ENCODE measurements around the gene DGKH. TPM values are rescaled to one million over a fixed set of nuclear protein-coding genes. Genes with fewer than 3 reads are reported as not detected.

The DGKH gene
- polyA plus RNA-seq, 1 donor from 2014 or later = 3.5 TPM

- H3K36me3 ChIP-seq (ENCODE audit: insufficient read depth, low read length) = no peaks in the 10 kb centered on the region
- no peaks in the 10 kb centered on the region for H3F3A ChIP-seq (ENCODE audit: insufficient read depth, low read length, poor library complexity, severe bottlenecking)
- H3K27me3 ChIP-seq (ENCODE audit: insufficient read depth, low read depth, low read length) = no peaks in the 10 kb centered on the region
- H3K9me2 ChIP-seq (ENCODE audit: insufficient read depth, low read length) = no peaks in the 10 kb centered on the region
- H3K9ac ChIP-seq (ENCODE audit: low read length) = no peak overlapping the region
- no peaks in the 10 kb centered on the region for H4K20me1 ChIP-seq (ENCODE audit: insufficient read depth)
- TF ChIP-seq TAF1 (IDR thresholded peaks at IDR 0.05; ENCODE audit: low read depth) = no peak
- TF ChIP-seq EP300 (conservative IDR thresholded peaks at IDR 0.05; ENCODE audit: poor library complexity, severe bottlenecking) = no peak
- no peak for TF ChIP-seq CTCF (IDR thresholded peaks at IDR 0.05; ENCODE audit: poor library complexity, severe bottlenecking)
- no peak for TF ChIP-seq RAD21 (conservative IDR thresholded peaks at IDR 0.05)
- no peak for TF ChIP-seq EZH2 (IDR thresholded peaks at IDR 0.05; ENCODE audit: borderline replicate concordance, insufficient read depth, low read length, poor library complexity, severe bottlenecking)
- H3K27ac ChIP-seq (ENCODE audit: low read length) = no peak overlapping the region
- no peak overlapping the region for H3K4me2 ChIP-seq (ENCODE audit: low read length)
- no peak overlapping the region for H2AFZ ChIP-seq (ENCODE audit: low read depth, low read length)
- no peaks in the 10 kb centered on the region for H3K9me3 ChIP-seq (ENCODE audit: low read length)
- no peak overlapping the region for H3K4me3 ChIP-seq (ENCODE audit: low read length)
- H3K79me2 ChIP-seq (replicated peaks; ENCODE audit: insufficient read depth, low read length) = no peaks in the 10 kb centered on the region
Observed at GRCh38 chr13:42148538-42148937, 100.1 kb downstream of the DGKH start.

- no peaks in the 10 kb centered on the region for H3K9me2 ChIP-seq (ENCODE audit: insufficient read depth, low read length)
- TF ChIP-seq RAD21 (conservative IDR thresholded peaks at IDR 0.05) = no peak
- TF ChIP-seq EP300 (conservative IDR thresholded peaks at IDR 0.05; ENCODE audit: poor library complexity, severe bottlenecking) = no peak
- no peaks in the 10 kb centered on the region for H3K79me2 ChIP-seq (replicated peaks; ENCODE audit: insufficient read depth, low read length)
- H3K9ac ChIP-seq (ENCODE audit: low read length) = no peak overlapping the region
- no peak overlapping the region for H3K4me2 ChIP-seq (ENCODE audit: low read length)
- no peaks in the 10 kb centered on the region for H3K27me3 ChIP-seq (ENCODE audit: insufficient read depth, low read depth, low read length)
- H3K27ac ChIP-seq (ENCODE audit: low read length) = no peak overlapping the region
- no peaks in the 10 kb centered on the region for H4K20me1 ChIP-seq (ENCODE audit: insufficient read depth)
- H3F3A ChIP-seq (ENCODE audit: insufficient read depth, low read length, poor library complexity, severe bottlenecking) = no peaks in the 10 kb centered on the region
- no peak overlapping the region for H3K4me3 ChIP-seq (ENCODE audit: low read length)
- H2AFZ ChIP-seq (ENCODE audit: low read depth, low read length) = no peak overlapping the region
- H3K9me3 ChIP-seq (ENCODE audit: low read length) = no peaks in the 10 kb centered on the region
- no peaks in the 10 kb centered on the region for H3K36me3 ChIP-seq (ENCODE audit: insufficient read depth, low read length)
Observed at GRCh38 chr13:42149136-42149535, 100.7 kb downstream of the DGKH start.

- Histone ChIP-seq H3K9me2 (ENCODE audit: insufficient read depth, low read length) (no peaks in the 10 kb centered on the region), H3K27ac (ENCODE audit: low read length) (no peak overlapping the region), H4K20me1 (ENCODE audit: insufficient read depth) (no peaks in the 10 kb centered on the region), H3K9me3 (ENCODE audit: low read length) (no peaks in the 10 kb centered on the region), H3F3A (ENCODE audit: insufficient read depth, low read length, poor library complexity, severe bottlenecking) (no peaks in the 10 kb centered on the region), H3K36me3 (ENCODE audit: insufficient read depth, low read length) (no peaks in the 10 kb centered on the region), H3K9ac (ENCODE audit: low read length) (no peak overlapping the region), H3K4me2 (ENCODE audit: low read length) (no peak overlapping the region), H2AFZ (ENCODE audit: low read depth, low read length) (no peak overlapping the region), H3K27me3 (ENCODE audit: insufficient read depth, low read depth, low read length) (no peaks in the 10 kb centered on the region), H3K4me3 (ENCODE audit: low read length) (no peak overlapping the region), H3K79me2 (replicated peaks; ENCODE audit: insufficient read depth, low read length) (no peaks in the 10 kb centered on the region)
- TF ChIP-seq EZH2 (IDR thresholded peaks at IDR 0.05; ENCODE audit: borderline replicate concordance, insufficient read depth, low read length, poor library complexity, severe bottlenecking) (no peak), POLR2AphosphoS5 (IDR thresholded peaks at IDR 0.05) (no peak), EP300 (conservative IDR thresholded peaks at IDR 0.05; ENCODE audit: poor library complexity, severe bottlenecking) (no peak), MXI1 (conservative IDR thresholded peaks at IDR 0.05; ENCODE audit: poor library complexity, severe bottlenecking) (no peak), CTCF (IDR thresholded peaks at IDR 0.05; ENCODE audit: poor library complexity, severe bottlenecking) (no peak), RAD21 (conservative IDR thresholded peaks at IDR 0.05) (no peak), REST (IDR thresholded peaks at IDR 0.05; ENCODE audit: borderline replicate concordance) (no peak)
Observed at GRCh38 chr13:42151781-42152180, 103.3 kb downstream of the DGKH start.

Data from neural cell (in vitro differentiated cells).